Measurements from ENCODE around the gene BCKDHA. TPM values are rescaled to one million over a fixed set of nuclear protein-coding genes. Genes with fewer than 3 reads are reported as not detected.

Gene BCKDHA
- total RNA-seq, 2 experiments from 2014 or later: 16.8 to 66.4 TPM

DNA sequence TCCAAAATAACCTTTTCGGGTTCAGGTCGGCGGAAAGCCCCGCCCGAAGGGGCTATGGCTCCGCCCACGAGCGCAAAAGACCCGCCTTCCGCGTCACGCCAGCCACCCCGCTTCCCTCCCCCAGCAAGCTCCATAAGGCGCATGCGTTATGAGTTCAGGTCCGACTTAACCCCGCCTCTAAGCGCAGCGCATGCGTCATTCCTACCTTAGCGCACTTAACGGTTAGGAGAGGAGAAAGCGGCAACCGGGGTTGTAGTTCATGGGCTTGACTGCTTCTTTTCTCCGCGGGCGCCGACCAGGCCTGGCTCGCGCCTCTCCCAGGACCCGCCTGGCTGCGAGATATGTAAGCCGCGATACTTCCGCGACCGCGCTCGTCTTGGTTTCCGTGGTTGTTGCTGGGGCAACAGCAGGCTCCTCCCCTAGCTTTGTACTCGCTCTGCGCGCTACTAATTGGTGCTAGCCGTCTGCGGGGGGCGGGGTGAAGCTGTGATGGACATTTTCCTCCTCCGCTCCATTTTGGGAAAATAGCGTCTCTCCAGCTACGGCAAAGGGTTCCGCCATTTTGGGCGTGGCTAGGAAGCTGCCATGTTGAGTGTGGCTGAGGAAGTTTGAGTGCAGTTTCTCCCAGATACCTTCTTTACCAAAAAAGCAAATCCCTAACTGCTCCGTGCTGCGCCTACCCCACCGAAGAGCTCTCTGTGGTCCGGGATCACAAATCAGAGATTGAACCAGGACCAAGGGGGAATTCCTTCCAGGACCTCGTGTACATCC is 33.7 kb upstream of the BCKDHA start, which contains the start of gene B9D2:
B9D2 (minus strand) TSS at position 397 of the 771 bp plus-strand sequence. CDS start 630 bp downstream, outside the sequence.
- no peak for TF ChIP-seq EZH2phosphoT487 (IDR thresholded peaks at IDR 0.05; ENCODE audit: borderline replicate concordance, low read depth, low read length)
- TF ChIP-seq, protein P1, sequence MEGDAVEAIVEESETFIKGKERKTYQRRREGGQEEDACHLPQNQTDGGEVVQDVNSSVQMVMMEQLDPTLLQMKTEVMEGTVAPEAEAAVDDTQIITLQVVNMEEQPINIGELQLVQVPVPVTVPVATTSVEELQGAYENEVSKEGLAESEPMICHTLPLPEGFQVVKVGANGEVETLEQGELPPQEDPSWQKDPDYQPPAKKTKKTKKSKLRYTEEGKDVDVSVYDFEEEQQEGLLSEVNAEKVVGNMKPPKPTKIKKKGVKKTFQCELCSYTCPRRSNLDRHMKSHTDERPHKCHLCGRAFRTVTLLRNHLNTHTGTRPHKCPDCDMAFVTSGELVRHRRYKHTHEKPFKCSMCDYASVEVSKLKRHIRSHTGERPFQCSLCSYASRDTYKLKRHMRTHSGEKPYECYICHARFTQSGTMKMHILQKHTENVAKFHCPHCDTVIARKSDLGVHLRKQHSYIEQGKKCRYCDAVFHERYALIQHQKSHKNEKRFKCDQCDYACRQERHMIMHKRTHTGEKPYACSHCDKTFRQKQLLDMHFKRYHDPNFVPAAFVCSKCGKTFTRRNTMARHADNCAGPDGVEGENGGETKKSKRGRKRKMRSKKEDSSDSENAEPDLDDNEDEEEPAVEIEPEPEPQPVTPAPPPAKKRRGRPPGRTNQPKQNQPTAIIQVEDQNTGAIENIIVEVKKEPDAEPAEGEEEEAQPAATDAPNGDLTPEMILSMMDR (conservative IDR thresholded peaks at IDR 0.05; ENCODE audit: low read length): no peak

GRCh38 chr19:41364524-41365391 is 32.9 kb upstream of the BCKDHA start:
- H3K4me1 ChIP-seq (ENCODE audit: insufficient read depth, low read length, poor library complexity, severe bottlenecking): peaks cover 10% of the 10 kb centered on the region
- CTCF ChIA-PET (ENCODE audit: unreplicated experiment): interaction anchor here (1.1 kb wide), 1 partner anchor 181 kb away, joined by 3 read pairs; no protein-coding TSS in a partner anchor
- H3K36me3 ChIP-seq (ENCODE audit: insufficient read depth, low read length): no peaks in the 10 kb centered on the region
- no peaks in the 10 kb centered on the region for H3K9me3 ChIP-seq (ENCODE audit: low read length)
- H3K4me2 ChIP-seq (ENCODE audit: low read length): peak overlapping the region; percentile 91
- H2AFZ ChIP-seq (ENCODE audit: low read length): peak overlapping the region; percentile 64
- peak overlapping the region; percentile 87 for H3K27ac ChIP-seq (ENCODE audit: low read depth, low read length, poor library complexity, severe bottlenecking)
- TF ChIP-seq, protein P1 (conservative IDR thresholded peaks at IDR 0.05; ENCODE audit: low read length): no peak
- TF ChIP-seq EZH2phosphoT487 (IDR thresholded peaks at IDR 0.05; ENCODE audit: borderline replicate concordance, low read depth, low read length): no peak
- peak overlapping the region; percentile 81 for H3K4me3 ChIP-seq (ENCODE audit: low read depth, low read length, poor library complexity, severe bottlenecking)
- DNase-seq (ENCODE audit: low spot score): no peak
- intact Hi-C loops (cut with micrococcal nuclease; ENCODE audit: unreplicated experiment): no loop called here
- H3K9me2 ChIP-seq (ENCODE audit: insufficient read depth, low read length): no peaks in the 10 kb centered on the region
- no peaks in the 10 kb centered on the region for H4K20me1 ChIP-seq (ENCODE audit: insufficient read depth, low read length)
- peaks cover 16% of the 10 kb centered on the region; the same call in 1 of the 2 replicates for H3K79me2 ChIP-seq (ENCODE audit: insufficient read depth, low read depth, low read length)
- BruUV-seq (replicated peaks): no TSS peak
- POLR2A ChIA-PET: interaction anchor here (0.9 to 2.2 kb wide), 10 partner anchors 8 to 184 kb away, joined by 3 to 8 read pairs (median 4); no protein-coding TSS in a partner anchor

More for the DNA sequence above, 33.7 kb upstream of the BCKDHA start, which contains the start of gene B9D2:
- POLR2A ChIA-PET: interaction anchor here (0.5 to 2.2 kb wide), 16 partner anchors 9 to 807 kb away, joined by 3 to 8 read pairs (median 4); partner anchors contain the start of gene HNRNPUL1
- H3K36me3 ChIP-seq (ENCODE audit: insufficient read depth, low read length): no peaks in the 10 kb centered on the region
- H2AFZ ChIP-seq (ENCODE audit: low read length): peak within 1 kb of the TSS; percentile 64
- CTCF ChIA-PET (ENCODE audit: unreplicated experiment): interaction anchor here (0.6 to 1.1 kb wide), 5 partner anchors 9 to 182 kb away, joined by 3 to 4 read pairs (median 3); no protein-coding TSS in a partner anchor
- BruUV-seq (replicated peaks): TSS peak; percentile 82
- DNase-seq (ENCODE audit: low spot score): peak; percentile 99
- intact Hi-C loops (cut with micrococcal nuclease; ENCODE audit: unreplicated experiment): no loop called here
- H3K4me1 ChIP-seq (ENCODE audit: insufficient read depth, low read length, poor library complexity, severe bottlenecking): peaks cover 10% of the 10 kb centered on the region
- H3K9me3 ChIP-seq (ENCODE audit: low read length): no peaks in the 10 kb centered on the region
- H3K4me2 ChIP-seq (ENCODE audit: low read length): peak within 1 kb of the TSS; percentile 91
- H3K9me2 ChIP-seq (ENCODE audit: insufficient read depth, low read length): no peaks in the 10 kb centered on the region
- H4K20me1 ChIP-seq (ENCODE audit: insufficient read depth, low read length): no peaks in the 10 kb centered on the region
- peak within 1 kb of the TSS; percentile 81 for H3K4me3 ChIP-seq (ENCODE audit: low read depth, low read length, poor library complexity, severe bottlenecking)
- H3K27ac ChIP-seq (ENCODE audit: low read depth, low read length, poor library complexity, severe bottlenecking): peak within 1 kb of the TSS; percentile 87
- peaks cover 16% of the 10 kb centered on the region; the same call in 1 of the 2 replicates for H3K79me2 ChIP-seq (ENCODE audit: insufficient read depth, low read depth, low read length)

Measured in OCI-LY7 (cell line).